Fibroblast of the conjunctiva (primary cell): Measurements from ENCODE around the gene LMOD2.
A peak's percentile ranks its signal among the peaks of the same experiment; 100 is the strongest.
"Not testable (repeated sequence)": the region's sequence is repeated elsewhere in the genome, so short reads cannot be mapped to it uniquely, and the experiment has no call there.

Experiments
- DNase-seq: peaks from one replicate; pipeline ENCODE4 v3.0.0-alpha.2; 2010; ENCODE audit warnings: low read depth

The LMOD2 gene, protein sequence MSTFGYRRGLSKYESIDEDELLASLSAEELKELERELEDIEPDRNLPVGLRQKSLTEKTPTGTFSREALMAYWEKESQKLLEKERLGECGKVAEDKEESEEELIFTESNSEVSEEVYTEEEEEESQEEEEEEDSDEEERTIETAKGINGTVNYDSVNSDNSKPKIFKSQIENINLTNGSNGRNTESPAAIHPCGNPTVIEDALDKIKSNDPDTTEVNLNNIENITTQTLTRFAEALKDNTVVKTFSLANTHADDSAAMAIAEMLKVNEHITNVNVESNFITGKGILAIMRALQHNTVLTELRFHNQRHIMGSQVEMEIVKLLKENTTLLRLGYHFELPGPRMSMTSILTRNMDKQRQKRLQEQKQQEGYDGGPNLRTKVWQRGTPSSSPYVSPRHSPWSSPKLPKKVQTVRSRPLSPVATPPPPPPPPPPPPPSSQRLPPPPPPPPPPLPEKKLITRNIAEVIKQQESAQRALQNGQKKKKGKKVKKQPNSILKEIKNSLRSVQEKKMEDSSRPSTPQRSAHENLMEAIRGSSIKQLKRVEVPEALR

GRCh38 chr7:123655614-123656013 lies at the start of gene LMOD2:
Gene LMOD2 (plus strand): TSS chr7:123655866. CDS start chr7:123655964, 98 bp downstream.
- no peak for DNase-seq

- DNase-seq: no peak
Observed at GRCh38 chr7:123607423-123607975, 48.2 kb upstream of the LMOD2 start.

DNA sequence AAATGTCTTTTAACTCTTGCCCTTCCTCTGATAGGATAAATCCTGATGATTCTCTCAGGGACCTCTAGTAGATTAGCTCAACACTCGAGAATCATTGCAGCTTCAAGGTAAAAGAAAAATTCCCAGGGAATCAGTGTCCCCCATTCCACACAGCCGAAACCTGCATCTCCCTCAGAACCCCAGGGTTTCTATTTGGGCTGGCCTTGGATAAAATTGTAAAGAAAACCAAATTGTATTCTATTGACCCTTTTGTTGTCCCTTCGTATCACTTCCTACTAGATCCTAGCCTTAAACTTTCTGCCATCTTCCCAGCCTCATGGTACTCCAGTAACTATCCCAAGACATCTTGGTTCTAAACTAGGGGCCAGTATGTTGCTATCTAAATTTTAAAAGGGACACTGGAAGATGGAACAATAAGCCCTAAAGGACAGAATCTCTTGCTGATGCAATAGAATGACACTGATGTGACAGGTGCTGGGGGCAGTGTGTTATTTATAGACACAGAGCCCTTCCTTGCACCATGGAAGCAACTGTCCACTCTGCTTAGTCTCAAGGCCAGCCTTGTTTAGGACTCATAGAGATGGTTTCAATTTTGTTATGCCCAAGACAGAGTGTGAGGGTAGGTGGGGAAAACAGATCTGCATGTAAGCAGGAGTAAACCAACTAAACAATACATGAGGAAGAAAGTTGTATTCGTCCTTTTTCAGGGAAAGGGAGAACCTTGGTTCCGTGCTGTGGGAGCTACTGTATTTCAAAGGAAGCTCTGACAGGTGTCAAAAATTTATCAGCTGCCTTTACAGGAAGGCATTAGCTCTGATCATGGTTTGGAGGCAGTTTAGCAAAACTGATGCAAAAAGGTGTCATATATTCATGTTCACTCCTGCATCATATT lies 46.4 kb upstream of the LMOD2 start:
- no peak for DNase-seq

GRCh38 chr7:123609883-123610239 lies 45.8 kb upstream of the LMOD2 start:
- DNase-seq: no peak

DNA sequence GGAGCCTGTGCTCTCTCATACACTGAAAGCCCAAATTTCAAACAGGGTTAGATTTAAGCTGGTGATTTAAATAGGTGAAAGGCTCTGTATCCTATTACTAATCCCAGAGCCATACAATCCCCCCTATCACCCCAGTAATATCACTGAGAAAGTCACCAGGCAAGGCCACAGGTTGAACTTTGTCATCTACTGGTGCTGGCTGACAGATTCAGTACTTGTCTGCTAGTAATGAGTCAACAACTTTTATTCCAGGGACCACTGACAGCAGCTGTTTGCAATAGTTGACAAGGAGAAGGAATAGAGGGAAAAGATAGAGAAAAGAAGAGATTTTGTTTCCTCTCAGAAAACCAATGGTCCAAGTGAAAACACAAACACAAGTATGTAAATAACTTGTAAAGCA lies 43.6 kb upstream of the LMOD2 start:
- no peak for DNase-seq

- DNase-seq: peak; percentile 45
Observed at GRCh38 chr7:123615344-123615743, 40.3 kb upstream of the LMOD2 start.

DNA sequence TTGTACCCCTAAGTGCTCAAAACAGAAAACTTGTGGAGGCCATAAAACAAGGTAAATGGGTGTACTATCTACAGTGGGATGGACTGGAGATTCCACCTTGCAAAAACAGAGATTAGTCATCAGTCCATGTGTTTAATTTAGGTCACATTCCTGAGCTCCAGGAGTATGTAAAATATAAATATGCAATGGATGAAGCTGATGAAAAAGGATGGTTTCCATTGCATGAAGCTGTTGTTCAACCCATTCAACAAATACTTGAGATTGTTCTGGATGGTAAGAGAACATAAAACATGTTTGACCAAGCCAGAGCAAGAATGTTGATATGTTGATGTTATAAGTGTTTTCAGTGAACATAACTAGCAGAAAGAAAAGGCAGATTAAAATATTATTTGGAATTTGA lies 39.4 kb upstream of the LMOD2 start:
- DNase-seq: no peak

DNA sequence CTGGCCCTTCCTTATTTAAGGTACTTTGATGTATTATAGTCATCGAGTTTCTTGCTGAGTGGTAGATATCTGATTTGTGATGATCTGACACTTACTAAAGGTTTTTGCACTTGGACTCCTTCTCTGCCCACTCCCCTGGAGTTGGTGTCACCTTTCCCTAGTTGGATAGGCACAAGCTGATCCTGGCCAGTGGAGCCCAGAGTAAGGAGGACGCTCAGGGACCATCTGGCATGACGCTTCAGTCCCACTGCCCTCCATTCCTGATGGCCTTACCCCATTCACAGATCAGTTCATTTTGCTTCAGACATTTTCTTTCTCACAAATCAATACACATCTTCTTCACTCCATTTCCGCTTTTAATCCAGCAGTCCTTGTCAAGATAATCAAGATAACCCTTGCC lies 34.0 kb upstream of the LMOD2 start:
- no peak for DNase-seq

DNA sequence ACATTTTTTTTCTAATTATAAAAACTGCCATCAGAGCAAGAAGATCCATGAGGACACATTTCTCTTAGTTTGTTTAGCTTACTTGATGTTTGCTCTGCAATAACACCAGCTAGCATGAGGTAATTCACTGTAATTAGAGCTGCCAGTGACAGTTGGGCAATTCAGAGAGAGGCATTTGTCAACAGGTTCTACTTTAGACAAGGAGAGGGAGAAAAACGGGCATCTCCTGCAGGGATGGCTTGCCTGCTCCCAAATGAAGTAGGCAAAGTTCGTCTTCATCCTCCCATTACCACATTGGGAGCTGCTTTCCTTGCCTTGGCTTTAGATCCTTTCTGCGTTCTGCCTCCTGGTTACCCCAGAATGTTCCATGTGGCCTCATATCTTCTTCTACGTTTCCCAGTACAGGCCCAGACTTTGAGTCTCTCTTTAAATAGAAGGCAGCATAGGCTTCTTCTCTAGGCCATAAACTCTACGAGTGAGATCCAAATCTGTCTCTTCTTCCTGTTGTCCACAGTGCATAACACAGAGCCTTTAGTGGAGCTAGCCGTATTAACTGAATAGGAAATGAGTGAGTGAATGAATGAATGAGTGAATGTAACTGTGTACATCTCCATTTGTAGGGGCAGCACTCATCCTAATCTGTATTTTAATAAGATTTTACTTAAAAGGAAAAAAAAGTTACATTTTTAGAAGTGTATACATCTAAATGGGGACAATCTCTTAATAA lies 32.8 kb upstream of the LMOD2 start:
- no peak for DNase-seq

DNA sequence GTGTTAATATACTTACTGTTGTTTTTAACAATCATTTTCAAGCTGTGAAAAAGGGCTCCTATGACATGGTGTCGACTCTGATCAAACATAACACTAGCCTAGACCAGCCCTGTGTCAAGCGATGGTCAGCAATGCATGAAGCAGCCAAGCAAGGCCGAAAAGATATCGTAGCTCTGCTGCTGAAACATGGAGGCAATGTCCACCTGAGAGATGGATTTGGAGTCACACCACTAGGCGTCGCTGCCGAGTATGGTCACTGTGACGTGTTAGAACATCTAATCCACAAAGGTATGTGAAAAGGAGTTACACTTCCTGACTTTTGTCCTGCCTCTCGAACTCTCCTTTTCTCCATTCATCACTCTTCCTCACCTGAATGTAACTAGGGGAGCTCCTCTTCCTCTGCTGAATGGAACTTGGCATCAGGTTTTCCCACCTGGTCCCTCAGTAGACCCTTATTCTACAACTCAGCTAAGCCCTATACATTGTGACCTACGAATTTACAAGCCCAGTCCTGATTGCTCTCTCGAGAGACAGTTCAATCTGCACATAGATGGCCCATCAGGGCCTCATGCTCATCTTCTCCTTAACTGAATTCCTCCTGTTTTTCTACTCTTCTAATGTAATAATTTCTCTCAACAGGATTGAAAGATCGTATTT lies 31.0 kb upstream of the LMOD2 start:
- no peak for DNase-seq

DNA sequence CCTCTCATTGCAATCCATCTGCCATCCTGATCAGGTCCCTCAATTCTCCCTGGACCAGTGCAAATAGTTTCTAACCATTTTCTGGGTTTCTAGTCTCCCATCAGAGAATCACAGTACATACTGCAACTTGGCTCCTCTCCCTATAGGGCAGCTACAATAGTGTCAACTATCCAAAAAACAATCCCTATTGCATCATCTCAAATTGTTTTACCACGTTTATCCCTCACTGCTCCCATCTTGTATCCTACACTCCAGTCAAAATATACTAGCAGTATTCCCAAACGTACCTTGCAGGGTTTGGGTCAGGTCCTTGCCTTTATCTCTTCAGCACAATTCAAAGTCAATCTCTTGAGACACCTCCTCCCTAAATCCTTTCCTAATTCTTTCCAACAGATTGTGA lies 30.4 kb upstream of the LMOD2 start:
- DNase-seq: no peak

DNA sequence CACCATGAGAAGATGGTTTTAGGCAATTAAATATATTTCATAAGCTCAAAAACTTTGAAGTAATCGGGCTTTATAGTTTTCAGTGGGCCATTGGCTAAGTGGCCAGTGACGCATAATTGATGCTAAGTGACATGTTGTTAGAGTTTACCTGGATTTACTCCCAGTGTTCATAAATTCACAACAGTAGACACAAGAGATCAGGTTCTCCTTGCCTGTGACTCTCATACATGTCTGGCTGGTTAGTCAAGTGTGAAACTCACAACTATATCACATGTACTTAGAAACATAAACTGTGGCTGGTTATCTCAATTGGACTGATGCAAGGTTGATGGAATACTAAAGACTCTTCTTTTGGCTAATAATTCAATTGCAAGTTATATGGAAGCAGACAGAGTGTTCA lies 27.8 kb upstream of the LMOD2 start:
- no peak for DNase-seq

- no peak for DNase-seq
Observed at GRCh38 chr7:123628829-123629228, 26.8 kb upstream of the LMOD2 start.

GRCh38 chr7:123629281-123629680 lies 26.4 kb upstream of the LMOD2 start:
- no peak for DNase-seq

DNA sequence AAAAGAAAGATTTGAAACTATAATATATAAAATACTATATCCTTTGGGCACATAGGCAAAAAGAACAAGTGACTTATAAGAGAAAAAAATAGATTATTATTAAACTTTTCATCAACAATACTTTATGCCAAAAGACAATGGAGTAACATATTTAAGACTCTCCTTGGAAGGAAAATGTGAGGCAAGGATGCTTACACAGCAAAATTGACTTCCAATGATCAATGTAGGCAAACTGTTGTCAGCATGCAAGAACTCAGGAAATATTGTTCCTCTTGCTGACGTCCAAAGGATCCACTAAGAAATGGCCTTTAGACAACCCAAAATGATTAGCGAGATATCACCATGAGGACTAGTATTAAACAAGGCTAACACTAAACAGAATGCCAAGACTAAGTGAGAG lies 22.9 kb upstream of the LMOD2 start:
- DNase-seq: no peak

GRCh38 chr7:123633553-123633952 lies 22.1 kb upstream of the LMOD2 start:
- DNase-seq: peak; percentile 43

DNA sequence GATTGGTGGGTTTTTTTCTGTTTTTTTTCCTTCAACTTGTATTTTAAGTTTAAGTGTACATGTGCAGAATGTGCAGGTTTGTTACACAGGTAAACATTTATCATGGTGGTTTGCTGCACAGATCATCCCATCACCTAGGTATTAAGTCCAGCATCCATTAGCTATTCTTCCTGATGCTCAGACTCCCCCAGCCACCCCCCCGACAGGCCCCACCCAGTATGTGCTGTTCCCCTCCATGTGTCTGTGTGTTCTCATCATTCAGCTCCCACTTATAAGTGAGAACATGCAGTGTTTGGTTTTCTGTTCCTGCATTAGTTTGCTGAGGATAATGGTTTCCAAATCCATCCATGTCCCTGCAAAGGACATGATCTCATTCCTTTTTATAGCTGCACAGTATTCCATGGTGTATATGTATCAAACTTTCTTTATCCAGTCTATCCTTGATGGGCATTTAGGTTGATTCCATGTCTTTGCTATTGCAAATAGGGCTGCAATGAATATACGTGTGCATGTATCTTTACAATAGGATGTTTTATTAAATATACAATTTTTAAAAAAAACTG lies 21.6 kb upstream of the LMOD2 start:
- not testable (repeated sequence) for DNase-seq

GRCh38 chr7:123635551-123636359 lies 19.9 kb upstream of the LMOD2 start:
- DNase-seq: peak; percentile 47

- DNase-seq: no peak
Observed at GRCh38 chr7:123637203-123637602, 18.5 kb upstream of the LMOD2 start.

DNA sequence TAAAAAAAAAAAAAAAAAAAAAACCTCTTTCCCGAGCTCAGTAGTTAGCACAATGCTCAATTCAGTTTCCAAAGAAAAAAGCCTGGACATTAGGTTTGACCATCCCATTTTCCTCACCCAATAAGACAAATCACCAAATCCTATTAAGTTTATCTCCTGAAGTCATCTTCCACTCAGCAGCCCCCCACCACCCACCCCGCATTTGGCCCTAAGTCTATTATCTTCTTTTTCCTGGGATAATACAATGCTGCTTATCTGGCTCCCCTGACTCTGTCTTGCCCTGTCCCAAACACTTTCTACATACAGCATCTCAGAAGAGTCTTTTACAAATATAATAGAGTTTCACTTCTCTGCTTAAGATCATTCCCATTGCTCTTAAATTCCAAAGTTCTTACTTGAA lies 17.8 kb upstream of the LMOD2 start:
- no peak for DNase-seq
